M059J (cell line): Measurements from ENCODE around the gene ELP1. TPM values are rescaled to one million over a fixed set of nuclear protein-coding genes. Genes with fewer than 3 reads are reported as not detected.

Experiments used
- total RNA-seq: library from RNA; depleted of rRNA; stranded (reverse); fragments of >200 nt; shearing (Covaris generic); gene quantifications from 2 replicates; pipeline ENCODE4 v1.2.3, GENCODE V29; 2014; rRNA removed

Gene ELP1
- total RNA-seq, 1 experiment from 2014 or later = 27.6 TPM

Other genes with a start within 250 kb of the ELP1 start
- not detected in 2 replicates for gene ACTL7B, start 78.1 kb downstream of the ELP1 start, total RNA-seq
- not detected in 2 replicates for gene ACTL7A, start 71.9 kb downstream of the ELP1 start, total RNA-seq
- 10.7 and 11.8 TPM in 2 replicates for gene ABITRAM, start 276 bp upstream of the ELP1 start, total RNA-seq
- 105 and 168 TPM in 2 replicates for gene CTNNAL1, start 79.4 kb upstream of the ELP1 start, total RNA-seq
- 44.0 and 56.8 TPM in 2 replicates for gene TMEM245, start 185.8 kb upstream of the ELP1 start, total RNA-seq
- gene FRRS1L, start 233.1 kb upstream of the ELP1 start, total RNA-seq = 0.05 TPM in 2 replicates